H9 (cell line): Measurements from ENCODE around the gene SULT1A2. TPM values are rescaled to one million over a fixed set of nuclear protein-coding genes. Genes with fewer than 3 reads are reported as not detected.
"Not testable (repeated sequence)": the region's sequence is repeated elsewhere in the genome, so short reads cannot be mapped to it uniquely, and the experiment has no call there.

Experiments
- DNase-seq: peaks from one replicate; pipeline ENCODE4 v3.0.0-alpha.2; 2017
- H2AFZ ChIP-seq: one replicate; pipeline ENCODE4 v1.6.1; 2013; ENCODE audit warnings: mild to moderate bottlenecking, low read length, control low read depth, moderate library complexity
- H2AK5ac ChIP-seq: 2 replicates; pipeline ENCODE4 v1.6.1; 2013; ENCODE audit warnings: low read length, control low read depth, mixed read lengths; ENCODE audit not compliant: insufficient read length
- H2BK120ac ChIP-seq: one replicate; pipeline ENCODE4 v1.6.1; 2013; ENCODE audit warnings: low read depth, mild to moderate bottlenecking, low read length, control low read depth, inconsistent platforms; ENCODE audit not compliant: poor library complexity, severe bottlenecking
- H2BK12ac ChIP-seq: 2 replicates; pipeline ENCODE4 v1.6.1; 2013; ENCODE audit warnings: low read length, control low read depth, mixed read lengths, low read depth; ENCODE audit not compliant: insufficient read length
- H2BK15ac ChIP-seq: 2 replicates; pipeline ENCODE4 v1.6.1; 2013; ENCODE audit warnings: low read depth, low read length, control low read depth
- H2BK20ac ChIP-seq: one replicate; pipeline ENCODE4 v1.6.1; 2013; ENCODE audit warnings: low read depth, mild to moderate bottlenecking, low read length, control low read depth, inconsistent platforms; ENCODE audit not compliant: poor library complexity, severe bottlenecking
- H2BK5ac ChIP-seq: 2 replicates; pipeline ENCODE4 v1.6.1; 2013; ENCODE audit warnings: low read length, control low read depth, mixed read lengths; ENCODE audit not compliant: insufficient read length
- H3K14ac ChIP-seq: 2 replicates; pipeline ENCODE4 v1.6.1; 2013; ENCODE audit warnings: low read length, control low read depth; ENCODE audit not compliant: insufficient read depth
- H3K18ac ChIP-seq: 2 replicates; pipeline ENCODE4 v1.6.1; 2013; ENCODE audit warnings: low read depth, mild to moderate bottlenecking, mixed read lengths, low read length, control low read depth; ENCODE audit not compliant: insufficient read length
- H3K23ac ChIP-seq: 2 replicates; pipeline ENCODE4 v1.6.1; 2013; ENCODE audit warnings: low read length, control low read depth, mixed read lengths, low read depth; ENCODE audit not compliant: insufficient read length
- H3K23me2 ChIP-seq: 2 replicates; pipeline ENCODE4 v1.6.1; 2013; ENCODE audit warnings: low read depth, mild to moderate bottlenecking, mixed read lengths, low read length, control low read depth; ENCODE audit not compliant: insufficient read length, poor library complexity, severe bottlenecking
- H3K27ac ChIP-seq: 2 replicates; pipeline ENCODE4 v1.5.1; 2013; ENCODE audit warnings: low read length, control low read depth, mixed read lengths, low read depth; ENCODE audit not compliant: insufficient read length
- H3K27me3 ChIP-seq: 2 replicates; pipeline ENCODE4 v1.6.1; 2013; ENCODE audit warnings: low read length, control low read depth, inconsistent platforms; ENCODE audit not compliant: insufficient read depth
- H3K4ac ChIP-seq: 2 replicates; pipeline ENCODE4 v1.6.1; 2013; ENCODE audit warnings: low read depth, mild to moderate bottlenecking, control low read depth, inconsistent platforms, low read length, moderate library complexity
- H3K4me1 ChIP-seq: 2 replicates; pipeline ENCODE4 v1.6.1; 2013; ENCODE audit warnings: low read length, control low read depth, inconsistent platforms; ENCODE audit not compliant: insufficient read depth
- H3K4me2 ChIP-seq: 2 replicates; pipeline ENCODE4 v1.6.1; 2013; ENCODE audit warnings: low read length, control low read depth, mixed read lengths; ENCODE audit not compliant: insufficient read length, insufficient read depth
- H3K56ac ChIP-seq: 2 replicates; pipeline ENCODE4 v1.6.1; 2013; ENCODE audit warnings: low read depth, mild to moderate bottlenecking, mixed read lengths, low read length, control low read depth; ENCODE audit not compliant: insufficient read length
- H3K79me1 ChIP-seq: 2 replicates; pipeline ENCODE4 v1.6.1; 2013; ENCODE audit warnings: low read depth, mild to moderate bottlenecking, moderate library complexity, low read length, control low read depth, inconsistent platforms; ENCODE audit not compliant: insufficient read depth, poor library complexity, severe bottlenecking
- H3K79me2 ChIP-seq: 2 replicates; pipeline ENCODE4 v1.6.1; 2013; ENCODE audit warnings: low read length, control low read depth, inconsistent platforms; ENCODE audit not compliant: insufficient read depth
- H3K9ac ChIP-seq: 2 replicates; pipeline ENCODE4 v1.6.1; 2013; ENCODE audit warnings: low read length, control low read depth, mixed read lengths; ENCODE audit not compliant: insufficient read length; ENCODE audit errors: extremely low read depth
- H3K9me3 ChIP-seq: one replicate; pipeline ENCODE4 v1.6.1; 2013; ENCODE audit warnings: low read depth, low read length, inconsistent platforms; ENCODE audit not compliant: control insufficient read depth
- H3T11ph ChIP-seq: one replicate; pipeline ENCODE4 v1.6.1; 2013; ENCODE audit warnings: mild to moderate bottlenecking, low read length, control low read depth, inconsistent platforms
- H4K20me1 ChIP-seq: one replicate; pipeline ENCODE4 v1.6.1; 2013; ENCODE audit not compliant: control insufficient read depth, insufficient read length, insufficient read depth
- H4K5ac ChIP-seq: 2 replicates; pipeline ENCODE4 v1.6.1; 2013; ENCODE audit warnings: low read depth, mild to moderate bottlenecking, mixed read lengths, low read length, control low read depth; ENCODE audit not compliant: insufficient read length
- H4K8ac ChIP-seq: replicated peaks from 2 replicates; pipeline ENCODE4 v1.6.1; 2013; ENCODE audit warnings: low read length, control low read depth, mixed read lengths, low read depth; ENCODE audit not compliant: insufficient read length
- H4K91ac ChIP-seq: 2 replicates; pipeline ENCODE4 v1.6.1; 2013; ENCODE audit warnings: low read depth, mild to moderate bottlenecking, moderate library complexity, mixed read lengths, low read length, control low read depth; ENCODE audit not compliant: insufficient read length
- H3K27ac Mint-ChIP-seq, 3 experiments: 2 replicates in 2 of 3; 3 replicates in 1 of 3; pipeline ENCODE4 v1.8.0; 2020 to 2021; ENCODE audit warnings: mixed read lengths in 3 of 3, mild to moderate bottlenecking in 1 of 3, moderate library complexity in 1 of 3
- H3K27me3 Mint-ChIP-seq: 2 replicates; pipeline ENCODE4 v1.8.0; 2021; ENCODE audit warnings: low read depth, mild to moderate bottlenecking, moderate library complexity, mixed read lengths
- H3K36me3 Mint-ChIP-seq, 3 experiments: 2 replicates in 2 of 3; 3 replicates in 1 of 3; pipeline ENCODE4 v1.8.0; 2020 to 2021; ENCODE audit warnings: low read depth in 3 of 3, mixed read lengths in 3 of 3; ENCODE audit not compliant: insufficient read depth in 1 of 3
- H3K4me1 Mint-ChIP-seq, 2 experiments: 2 replicates each; pipeline ENCODE4 v1.8.0; 2020; ENCODE audit warnings: mixed read lengths in 2 of 2
- H3K4me3 Mint-ChIP-seq, 2 experiments: 2 replicates in 1 of 2; 3 replicates in 1 of 2; pipeline ENCODE4 v1.8.0; 2020 to 2021; ENCODE audit warnings: mild to moderate bottlenecking in 2 of 2, mixed read lengths in 2 of 2, moderate library complexity in 1 of 2
- H3K9me3 Mint-ChIP-seq, 2 experiments: 2 replicates in 1 of 2; 3 replicates in 1 of 2; pipeline ENCODE4 v1.8.0; 2020; ENCODE audit warnings: mild to moderate bottlenecking in 2 of 2, mixed read lengths in 2 of 2, moderate library complexity in 1 of 2
- WGBS: extraction: QIAGEN DNeasy Blood & Tissue Kit; methylation state at CpG from one replicate; pipeline ENCODE4 v1.1.7; 2013; ENCODE audit warnings: missing lambda C conversion rate, low lambda C conversion rate, mixed read lengths; ENCODE audit not compliant: insufficient read length; ENCODE audit errors: extremely low coverage; 5-methylcytosine and 5-hydroxymethylcytosine counted together
- total RNA-seq: library from RNA; stranded (reverse); gene quantifications from 2 replicates; pipeline ENCODE4 v1.2.1, GENCODE V29; 2021

Gene SULT1A2
- total RNA-seq, 1 experiment from 2014 or later, result 0.66 TPM

DNA sequence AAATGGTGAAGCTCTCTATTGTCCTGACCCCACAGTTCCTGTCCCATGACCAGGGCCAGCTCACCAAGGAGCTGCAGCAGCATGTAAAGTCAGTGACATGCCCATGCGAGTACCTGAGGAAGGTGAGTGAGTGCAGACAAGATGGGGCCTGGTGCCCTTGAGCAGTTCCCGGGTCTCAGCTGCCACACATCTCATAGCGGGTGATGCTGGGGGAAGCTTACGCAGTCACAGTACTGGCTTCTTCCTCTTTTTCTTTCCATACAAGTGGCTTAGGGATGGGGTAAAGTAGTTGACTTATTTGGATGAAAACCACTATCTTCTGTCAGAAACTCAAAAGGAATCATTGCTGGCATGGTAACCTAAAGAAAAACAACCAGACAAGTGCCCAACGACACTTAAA lies 41.5 kb upstream of the SULT1A2 start:
- H4K91ac ChIP-seq, H4K5ac ChIP-seq, H2BK120ac ChIP-seq, H3K27ac Mint-ChIP-seq, H3K79me2 ChIP-seq, H2BK5ac ChIP-seq, H3K18ac ChIP-seq, H3T11ph ChIP-seq, H3K36me3 Mint-ChIP-seq, H3K27me3 Mint-ChIP-seq, H3K9me3 Mint-ChIP-seq, H4K20me1 ChIP-seq, H3K4ac ChIP-seq, H3K27me3 ChIP-seq, H3K4me3 Mint-ChIP-seq, H2BK15ac ChIP-seq, H2BK12ac ChIP-seq, H3K14ac ChIP-seq, H3K4me2 ChIP-seq, H3K27ac ChIP-seq, H2AFZ ChIP-seq, H3K56ac ChIP-seq, H3K4me1 Mint-ChIP-seq, DNase-seq, H4K8ac ChIP-seq, H3K4me1 ChIP-seq, H3K79me1 ChIP-seq, H2BK20ac ChIP-seq, H3K23me2 ChIP-seq, H3K9ac ChIP-seq, H2AK5ac ChIP-seq, H3K9me3 ChIP-seq, H3K23ac ChIP-seq: not testable (repeated sequence)
- WGBS, result no CpG with 5 or more reads among the region's 5 CpGs

DNA sequence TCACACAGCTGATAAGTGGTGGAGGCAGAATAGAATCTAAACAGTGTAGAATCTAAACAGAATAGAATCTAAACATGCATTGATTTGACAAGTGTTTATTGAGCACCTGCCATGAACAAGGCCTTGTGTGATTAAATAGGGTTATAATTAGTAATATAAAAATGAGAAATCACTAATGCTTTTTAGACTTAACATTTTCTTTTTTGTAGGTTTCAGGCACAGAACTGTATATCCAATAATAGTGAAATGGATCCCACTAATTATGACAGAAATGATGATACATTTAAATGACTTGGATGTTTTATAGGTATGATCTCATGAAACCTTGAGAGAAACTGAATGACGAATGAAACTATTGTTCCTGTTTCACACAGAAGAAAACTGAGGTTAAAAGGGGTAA lies 40.9 kb upstream of the SULT1A2 start, which contains the start of gene NPIPB8:
TSS of gene NPIPB8 (plus strand) at position 301 of the 400 bp plus-strand sequence. CDS start 296 bp downstream, outside the sequence.
- H3K27me3 Mint-ChIP-seq, H3K23ac ChIP-seq, H3K9me3 ChIP-seq, H4K8ac ChIP-seq, H3K36me3 Mint-ChIP-seq, H3K9me3 Mint-ChIP-seq, H4K5ac ChIP-seq, H3T11ph ChIP-seq, H2BK120ac ChIP-seq, H2AFZ ChIP-seq, H3K79me2 ChIP-seq, H3K4me3 Mint-ChIP-seq, H3K14ac ChIP-seq, H3K23me2 ChIP-seq, H3K27me3 ChIP-seq, H4K91ac ChIP-seq, DNase-seq, H4K20me1 ChIP-seq, H3K4ac ChIP-seq, H3K18ac ChIP-seq, H3K4me2 ChIP-seq, H3K4me1 ChIP-seq, H3K9ac ChIP-seq, H3K79me1 ChIP-seq, H3K4me1 Mint-ChIP-seq, H2BK5ac ChIP-seq, H2AK5ac ChIP-seq, H3K27ac ChIP-seq, H2BK12ac ChIP-seq, H3K27ac Mint-ChIP-seq, H2BK15ac ChIP-seq, H2BK20ac ChIP-seq, H3K56ac ChIP-seq: not testable (repeated sequence)
- no CpG with 5 or more reads among the region's 1 CpG for WGBS
